Activated effector memory CD4-positive, alpha-beta T cell treated with anti-CD3 and anti-CD28 coated beads, Interleukin-2, amount 50 U/mL, for 16 hours (primary cell): ENCODE data around the gene AACS.
A peak's percentile ranks its signal among the peaks of the same experiment; 100 is the strongest.
"Not testable (repeated sequence)": the region's sequence is repeated elsewhere in the genome, so short reads cannot be mapped to it uniquely, and the experiment has no call there.

ENCODE experiments used
- DNase-seq: peaks from one replicate; pipeline ENCODE4 v3.0.0-alpha.2; 2020

The AACS gene, protein sequence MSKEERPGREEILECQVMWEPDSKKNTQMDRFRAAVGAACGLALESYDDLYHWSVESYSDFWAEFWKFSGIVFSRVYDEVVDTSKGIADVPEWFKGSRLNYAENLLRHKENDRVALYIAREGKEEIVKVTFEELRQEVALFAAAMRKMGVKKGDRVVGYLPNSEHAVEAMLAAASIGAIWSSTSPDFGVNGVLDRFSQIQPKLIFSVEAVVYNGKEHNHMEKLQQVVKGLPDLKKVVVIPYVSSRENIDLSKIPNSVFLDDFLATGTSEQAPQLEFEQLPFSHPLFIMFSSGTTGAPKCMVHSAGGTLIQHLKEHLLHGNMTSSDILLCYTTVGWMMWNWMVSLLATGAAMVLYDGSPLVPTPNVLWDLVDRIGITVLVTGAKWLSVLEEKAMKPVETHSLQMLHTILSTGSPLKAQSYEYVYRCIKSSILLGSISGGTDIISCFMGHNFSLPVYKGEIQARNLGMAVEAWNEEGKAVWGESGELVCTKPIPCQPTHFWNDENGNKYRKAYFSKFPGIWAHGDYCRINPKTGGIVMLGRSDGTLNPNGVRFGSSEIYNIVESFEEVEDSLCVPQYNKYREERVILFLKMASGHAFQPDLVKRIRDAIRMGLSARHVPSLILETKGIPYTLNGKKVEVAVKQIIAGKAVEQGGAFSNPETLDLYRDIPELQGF

DNA sequence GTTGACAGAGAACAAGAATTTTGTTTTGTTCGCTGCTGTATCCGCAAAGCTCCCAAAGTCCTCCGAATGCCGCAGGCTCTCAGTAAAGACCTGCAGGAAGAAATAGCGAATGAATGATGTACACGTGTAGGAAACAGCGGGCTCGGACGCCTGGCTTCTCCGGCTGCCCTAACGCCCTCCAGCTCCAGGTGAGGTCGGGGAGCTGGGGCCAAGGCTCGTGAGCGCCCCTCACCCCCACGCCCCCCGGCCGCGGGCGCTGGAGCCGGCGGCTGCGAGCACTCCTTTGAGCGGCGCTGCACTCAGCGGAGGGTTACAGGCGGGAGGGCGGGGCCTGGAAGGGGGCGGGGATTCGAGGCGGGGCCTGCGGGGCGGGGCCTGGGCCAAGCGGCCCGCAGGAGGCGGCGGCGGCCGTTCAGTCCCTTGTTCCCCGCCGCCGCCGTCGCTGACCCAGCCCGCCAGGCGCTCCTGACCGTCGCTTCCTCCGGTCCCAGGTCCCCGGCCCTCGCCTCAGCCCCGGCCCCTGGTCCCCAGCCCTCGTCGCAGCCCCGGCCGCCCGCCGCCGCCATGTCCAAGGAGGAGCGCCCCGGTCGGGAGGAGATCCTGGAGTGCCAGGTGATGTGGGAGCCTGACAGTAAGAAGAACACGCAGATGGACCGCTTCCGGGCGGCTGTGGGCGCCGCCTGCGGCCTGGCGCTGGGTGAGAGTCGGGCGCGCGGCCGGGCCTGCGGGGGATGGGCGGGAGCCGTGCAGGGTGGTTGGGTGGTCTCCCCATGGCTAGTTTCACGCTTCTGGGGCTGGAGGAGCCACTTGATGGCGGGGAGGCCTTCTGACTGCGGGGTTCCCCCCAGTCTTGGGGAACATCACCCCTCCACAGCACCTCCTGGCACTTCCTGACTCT is at the start of gene AACS:
TSS of gene AACS (plus strand) at position 415 of the 898 bp plus-strand sequence. CDS start at position 565, 150 bp downstream.
- peak; percentile 90 for DNase-seq

DNA sequence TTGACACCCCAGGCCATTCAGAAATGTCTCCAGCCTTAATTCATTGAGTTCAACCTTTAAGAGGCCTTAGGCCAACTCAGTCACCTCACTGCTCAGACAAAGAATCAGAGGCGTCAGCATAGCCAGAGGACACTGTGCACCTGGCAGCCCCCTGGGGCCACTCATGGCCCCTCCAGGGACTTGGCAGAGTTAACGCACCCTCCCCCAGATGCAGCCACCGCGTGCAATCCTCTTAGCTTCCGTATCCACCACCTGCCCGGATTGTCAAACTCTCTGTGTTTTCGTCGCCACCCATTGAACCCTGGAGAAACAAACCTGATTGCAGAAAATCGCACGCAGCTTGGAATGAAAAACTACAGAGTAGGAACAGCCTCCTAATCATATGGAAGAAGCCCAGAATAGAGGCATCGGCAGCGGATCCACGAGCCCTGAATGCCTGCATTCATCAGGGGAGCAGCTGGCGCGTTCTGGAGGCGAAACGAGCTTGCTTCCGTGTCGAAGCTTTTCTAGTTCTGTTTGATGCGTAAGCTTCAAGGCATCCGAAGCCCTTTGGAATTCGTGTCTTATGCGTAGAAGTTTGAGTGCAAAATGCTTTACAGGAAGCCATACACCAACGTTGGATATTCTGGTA is 49.4 kb upstream of the AACS start:
- DNase-seq, result no peak

DNA sequence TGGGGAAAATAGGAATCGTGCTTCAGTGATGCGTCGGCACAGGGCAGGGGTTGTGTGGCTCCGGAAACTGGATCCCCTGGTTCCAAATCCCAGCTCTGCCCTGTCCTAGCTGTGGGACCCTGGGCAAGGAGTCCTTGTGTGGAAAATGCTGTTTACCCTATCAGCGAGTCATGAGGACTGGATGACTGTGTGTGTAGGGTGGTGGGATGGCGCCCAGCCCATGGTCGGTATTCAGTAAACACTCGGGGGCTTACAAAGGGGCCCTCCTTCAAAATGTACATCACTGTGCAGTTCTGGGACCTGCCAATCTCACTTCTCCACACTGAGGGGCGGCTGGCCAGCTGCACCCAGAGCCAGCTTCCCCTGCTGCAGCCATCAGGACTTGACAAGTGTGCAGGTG is 47.4 kb upstream of the AACS start:
- DNase-seq, result no peak

DNA sequence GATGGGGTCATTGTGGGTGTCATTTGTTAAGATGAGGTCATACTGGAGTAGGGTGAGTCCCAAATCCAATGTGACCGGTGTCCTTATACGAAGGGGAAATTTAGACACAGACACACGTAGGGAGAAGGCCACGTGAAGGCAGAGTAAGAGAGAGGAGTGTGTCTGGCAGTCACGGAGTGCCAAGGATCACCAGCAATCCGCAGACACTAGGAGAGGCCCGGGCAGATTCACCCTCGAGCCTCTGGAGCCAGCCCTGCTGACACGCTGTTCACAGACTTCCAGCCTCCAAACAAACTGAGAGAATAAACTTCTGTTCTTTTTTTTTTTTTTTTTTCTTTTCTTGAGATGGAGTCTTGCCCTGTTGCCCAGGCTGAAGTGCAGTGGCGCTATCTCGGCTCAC is 46.9 kb upstream of the AACS start:
- no peak for DNase-seq

DNA sequence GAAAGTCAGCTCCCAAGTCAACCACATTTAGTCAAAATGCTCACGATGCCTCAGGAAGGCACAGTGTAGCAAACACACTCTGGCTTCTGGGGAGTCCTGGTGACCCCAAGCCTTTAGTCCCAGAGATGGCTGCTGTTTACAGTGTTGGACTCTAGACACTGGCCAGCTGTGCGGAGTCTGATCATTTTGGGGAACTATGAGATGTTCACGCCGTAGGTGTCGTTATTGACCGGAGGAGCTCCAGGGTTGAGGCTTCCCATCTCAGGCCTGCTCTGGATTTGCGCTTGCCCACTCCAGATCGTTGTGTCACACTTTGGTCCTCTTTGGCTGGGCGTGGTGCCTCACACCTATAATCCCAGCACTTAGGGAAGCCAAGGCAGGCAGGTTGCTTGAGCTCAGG is 44.1 kb upstream of the AACS start:
- peak; percentile 33 for DNase-seq

DNA sequence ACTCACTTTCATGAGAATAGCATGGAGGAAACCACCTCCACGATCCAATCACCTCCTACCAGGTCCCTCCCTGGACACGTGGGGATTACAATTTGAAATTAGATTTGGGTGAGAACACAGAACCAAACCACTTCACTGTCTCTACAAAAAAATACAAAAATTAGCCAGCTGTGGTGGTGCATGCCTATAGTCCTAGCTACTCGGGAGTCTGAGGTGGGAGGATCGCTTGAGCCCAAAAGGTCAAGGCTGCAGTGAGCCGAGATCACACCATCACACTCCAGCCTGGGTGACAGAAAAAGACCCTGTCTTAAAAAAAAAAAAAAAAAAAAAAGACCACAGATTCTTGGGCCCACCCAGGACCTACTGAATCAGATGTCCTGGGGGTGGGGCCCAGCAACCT is 43.5 kb upstream of the AACS start:
- DNase-seq, result no peak

DNA sequence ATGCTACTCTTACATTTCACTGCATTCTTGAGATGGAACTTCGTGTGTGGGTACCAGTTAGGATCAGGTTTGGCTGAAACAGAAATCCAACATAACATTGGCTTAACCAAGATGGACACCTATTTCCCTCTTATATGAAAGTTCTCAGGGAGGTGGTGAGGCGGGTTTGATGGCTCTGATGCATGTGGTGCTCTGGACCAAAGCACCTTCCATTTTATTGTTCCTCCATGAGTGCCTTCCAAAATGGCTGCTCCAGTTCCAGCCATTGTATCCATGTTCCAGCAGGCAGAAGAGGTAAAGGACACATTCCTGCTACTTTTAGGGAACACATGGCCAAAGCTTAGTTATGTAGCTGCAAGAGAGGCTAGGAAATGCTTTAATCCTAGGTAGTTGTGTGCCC is 42.2 kb upstream of the AACS start:
- DNase-seq, result no peak

DNA sequence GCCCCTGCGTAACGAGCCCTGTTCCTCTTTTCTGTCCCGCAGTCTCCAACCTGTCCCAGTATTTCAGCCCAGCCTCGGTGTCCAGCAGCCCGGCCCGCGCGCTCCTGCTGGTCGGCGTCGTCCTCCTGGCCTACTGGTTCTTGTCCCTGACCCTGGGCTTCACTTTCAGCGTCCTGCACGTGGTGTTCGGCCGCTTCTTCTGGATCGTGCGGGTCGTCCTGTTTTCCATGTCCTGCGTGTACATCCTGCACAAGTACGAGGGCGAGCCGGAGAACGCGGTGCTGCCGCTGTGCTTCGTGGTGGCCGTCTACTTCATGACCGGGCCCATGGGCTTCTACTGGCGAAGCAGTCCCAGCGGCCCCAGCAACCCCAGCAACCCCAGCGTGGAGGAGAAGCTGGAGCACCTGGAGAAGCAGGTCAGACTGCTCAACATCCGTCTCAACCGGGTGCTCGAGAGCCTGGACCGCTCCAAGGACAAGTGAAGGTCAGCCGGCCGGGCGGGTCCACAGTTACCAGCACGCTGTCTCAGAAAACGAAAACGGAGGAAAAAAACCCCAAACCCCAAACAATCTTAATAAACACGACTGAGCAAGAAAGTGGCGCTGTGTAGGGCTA is 40.2 kb upstream of the AACS start:
- DNase-seq, result no peak

DNA sequence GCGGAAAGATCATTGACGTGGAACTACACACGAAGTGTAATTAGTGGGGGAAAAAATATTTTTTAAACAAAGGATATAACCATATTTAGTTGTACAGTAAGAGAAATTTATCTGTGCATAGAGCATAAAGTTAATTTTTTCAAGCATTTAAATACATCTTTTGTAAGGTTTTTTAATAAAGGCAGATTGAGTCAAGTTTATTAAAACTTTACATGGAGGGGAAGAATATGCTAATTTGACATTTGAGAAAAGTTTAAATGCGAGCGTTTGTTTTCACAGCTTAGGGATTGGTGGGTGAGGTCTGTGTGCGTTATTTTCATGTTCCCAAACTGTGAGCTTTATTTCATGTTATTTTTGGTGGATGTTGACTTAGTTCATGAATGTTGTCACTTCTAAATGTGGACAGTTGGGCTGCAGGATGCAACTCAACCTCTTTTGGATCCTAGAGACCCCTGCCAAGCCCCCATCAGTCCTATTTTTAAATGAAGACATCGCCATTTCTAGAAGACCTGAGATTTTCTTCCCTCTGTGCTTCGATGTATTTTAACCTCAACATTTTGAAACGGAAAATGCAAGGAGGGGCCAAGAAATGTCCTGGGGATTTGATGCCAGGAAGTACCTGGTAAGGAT is 39.5 kb upstream of the AACS start:
- DNase-seq, result no peak

DNA sequence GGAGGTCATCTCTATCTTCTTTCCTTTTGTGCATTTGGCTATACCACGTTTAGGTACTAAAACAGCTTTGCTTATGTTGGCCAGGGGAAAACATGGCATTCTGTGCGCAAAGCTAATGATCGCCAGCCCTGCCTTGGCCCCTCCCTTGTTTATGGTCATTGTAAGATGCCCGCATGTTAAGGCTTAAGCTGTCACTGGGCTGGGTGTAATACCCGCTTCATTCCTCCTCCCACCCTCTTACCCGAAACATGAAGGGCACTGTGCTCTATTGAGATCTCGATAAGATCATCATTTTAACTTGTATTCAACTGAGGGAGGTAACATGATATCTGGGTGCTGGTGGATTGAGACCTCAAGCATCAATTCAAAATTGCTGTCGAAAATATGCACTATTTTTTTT is 37.1 kb upstream of the AACS start:
- no peak for DNase-seq

DNA sequence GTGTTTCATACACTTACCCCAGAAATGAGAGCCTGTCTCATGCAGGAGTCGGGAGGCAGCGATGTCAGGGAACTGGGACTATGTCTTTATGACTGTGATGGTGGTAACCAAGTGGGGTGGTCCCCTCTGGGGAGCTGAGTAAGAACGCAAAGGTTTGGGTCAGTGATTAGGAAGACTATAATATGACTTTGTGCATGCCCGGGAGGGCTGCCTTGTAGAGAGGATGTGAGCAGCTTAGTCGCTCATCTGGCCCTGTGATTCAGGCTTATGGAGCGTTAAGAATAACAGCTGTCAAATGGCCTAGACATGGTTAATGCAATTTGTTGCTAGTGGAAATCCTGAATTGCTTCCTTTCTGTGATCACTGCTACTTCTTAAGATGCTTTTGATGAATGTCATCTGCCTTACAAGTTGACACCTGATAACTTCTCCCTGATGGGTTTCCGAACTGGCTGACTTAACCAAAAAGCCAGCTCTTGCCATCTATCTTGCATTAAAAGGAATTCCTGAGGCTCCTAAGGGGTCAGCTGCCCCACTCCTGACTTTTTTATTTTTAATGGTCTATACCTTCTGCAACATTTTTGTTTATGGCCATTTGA is 35.4 kb upstream of the AACS start:
- DNase-seq, result no peak

DNA sequence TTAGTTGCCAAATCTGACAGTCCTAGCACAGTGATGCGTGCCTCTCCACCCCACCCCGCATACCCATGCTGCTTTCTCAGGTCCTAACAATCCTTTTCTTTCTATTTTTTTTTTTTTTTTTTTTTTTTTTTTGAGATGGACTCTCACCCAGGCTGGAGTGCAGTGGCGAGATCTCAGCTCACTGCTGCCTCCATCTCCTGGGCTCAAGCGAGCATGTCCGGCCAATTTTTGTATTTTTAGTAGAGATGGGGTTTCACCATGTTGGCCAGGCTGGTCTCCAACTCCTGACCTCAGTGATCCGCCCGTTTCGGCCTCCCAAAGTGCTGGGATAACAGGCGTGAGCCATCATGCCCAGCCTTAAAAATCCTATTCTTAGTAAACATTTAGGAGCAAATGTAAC is 33.8 kb upstream of the AACS start:
- not testable (repeated sequence) for DNase-seq

DNA sequence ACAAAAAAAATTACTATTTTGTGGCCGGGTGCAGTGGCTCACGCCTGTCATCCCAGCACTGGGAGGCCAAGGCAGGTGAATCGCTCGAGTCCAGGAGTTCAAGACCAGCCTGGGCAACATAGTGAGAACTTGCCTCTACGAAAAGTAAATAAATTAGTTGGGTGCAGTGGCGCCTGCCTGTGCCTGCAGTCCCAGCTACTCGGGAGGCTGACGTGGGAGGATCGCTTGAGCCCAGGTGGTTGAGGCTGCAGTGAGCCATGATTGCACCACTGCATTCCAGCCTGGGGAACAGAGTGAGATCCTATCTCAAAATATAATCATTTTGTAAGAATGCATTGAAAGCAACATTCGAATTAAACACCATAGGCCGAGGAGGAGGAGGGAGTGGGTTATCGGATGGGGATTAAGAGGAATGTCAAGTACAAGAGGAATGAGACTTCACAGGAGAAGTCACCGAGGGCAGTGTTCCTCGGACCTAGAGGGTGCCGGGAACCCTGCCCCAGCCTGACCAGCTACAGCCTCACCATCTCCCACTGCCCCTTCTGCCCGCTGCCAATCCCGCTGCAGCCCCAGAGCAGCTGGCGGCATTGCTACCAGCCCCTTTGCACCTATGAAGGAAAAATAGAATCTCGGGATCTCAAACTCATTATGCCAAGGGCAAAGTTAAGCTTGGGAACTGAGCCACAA is 32.6 kb upstream of the AACS start:
- no peak for DNase-seq

DNA sequence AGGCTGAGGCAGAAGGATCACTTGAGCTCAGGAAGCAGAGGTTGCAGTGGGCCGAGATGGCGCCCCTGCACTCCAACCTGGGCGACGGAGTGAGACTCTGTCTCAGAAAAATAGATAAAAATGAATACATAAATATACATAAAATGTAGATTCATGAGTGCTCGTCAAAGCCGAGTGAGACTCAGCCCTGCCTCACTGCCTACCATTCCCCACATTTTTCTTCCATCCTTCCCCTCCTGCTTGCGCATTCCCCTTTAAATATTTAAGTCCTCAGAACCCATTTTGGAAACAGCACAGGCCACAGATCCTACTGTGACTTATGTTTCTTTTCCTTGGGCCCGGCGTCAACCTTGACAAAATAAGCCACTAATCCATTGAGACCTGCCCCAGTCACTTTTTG is 31.9 kb upstream of the AACS start:
- DNase-seq, result no peak

DNA sequence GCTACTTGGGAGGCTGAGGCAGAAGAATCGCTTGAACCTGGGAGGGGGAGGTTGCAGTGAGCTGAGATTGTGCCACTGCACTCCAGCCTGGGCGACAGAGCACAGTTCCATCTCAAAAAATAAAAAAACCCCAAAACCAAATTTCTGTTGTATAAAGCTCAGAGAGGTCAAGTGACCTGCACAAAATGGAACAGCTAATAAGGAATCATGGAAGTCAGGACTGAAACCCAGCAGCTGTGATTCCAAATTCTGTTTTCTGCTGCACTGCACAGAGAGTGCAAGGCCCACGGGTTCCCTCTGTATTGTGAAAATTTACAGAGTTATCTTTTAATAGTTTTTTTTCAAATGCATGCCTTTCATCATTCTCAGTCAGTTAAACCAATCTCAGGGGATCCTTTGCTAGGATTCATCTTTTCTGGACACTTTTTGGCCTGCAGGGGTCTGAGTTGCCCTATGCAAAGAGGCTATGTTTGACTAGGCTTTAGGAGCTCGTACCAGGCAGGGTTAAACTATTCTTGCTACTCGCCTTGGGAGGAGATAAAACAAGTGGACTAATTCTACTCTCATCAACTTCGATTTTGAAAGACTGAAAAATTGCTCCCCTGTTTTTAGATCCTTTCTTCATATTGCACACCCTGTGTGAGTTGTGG is 26.1 kb upstream of the AACS start:
- no peak for DNase-seq

DNA sequence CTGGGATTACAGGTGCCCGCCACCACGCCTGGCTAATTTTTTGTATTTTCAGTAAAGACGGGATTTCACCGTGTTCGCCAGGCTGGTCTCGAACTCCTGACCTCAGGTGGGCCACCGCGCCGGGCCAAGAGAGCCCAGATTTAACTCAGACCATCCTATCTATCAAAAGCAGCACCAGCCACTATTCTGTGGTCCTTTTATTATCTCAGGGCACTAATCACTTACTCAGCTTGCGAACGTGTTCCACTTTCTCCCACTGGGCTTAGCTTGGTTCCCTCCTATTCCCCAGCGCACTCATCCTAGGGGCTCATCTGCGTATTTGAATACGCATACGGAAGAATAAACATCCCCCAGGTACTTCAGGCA is 16.2 kb upstream of the AACS start:
- DNase-seq, result no peak

DNA sequence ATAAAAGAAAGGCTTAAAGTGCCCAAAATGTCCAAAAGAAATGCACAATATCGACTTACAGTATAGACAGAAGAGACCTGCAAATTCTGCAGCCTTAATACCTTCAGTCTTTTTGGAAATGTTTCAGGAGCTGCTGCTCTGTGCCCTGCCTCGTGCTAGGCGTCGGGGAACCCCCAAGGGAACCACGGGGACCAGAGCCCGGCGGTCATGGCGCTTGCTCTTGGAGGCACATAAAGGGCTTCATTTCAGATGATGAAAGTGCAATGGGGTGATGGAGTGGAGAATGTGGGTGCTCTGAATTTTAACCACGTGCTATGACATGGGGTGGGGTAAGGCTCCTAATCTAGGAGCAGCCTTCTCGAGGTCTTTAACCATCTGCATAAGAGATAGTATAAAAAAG is 14.8 kb upstream of the AACS start:
- DNase-seq, result no peak

DNA sequence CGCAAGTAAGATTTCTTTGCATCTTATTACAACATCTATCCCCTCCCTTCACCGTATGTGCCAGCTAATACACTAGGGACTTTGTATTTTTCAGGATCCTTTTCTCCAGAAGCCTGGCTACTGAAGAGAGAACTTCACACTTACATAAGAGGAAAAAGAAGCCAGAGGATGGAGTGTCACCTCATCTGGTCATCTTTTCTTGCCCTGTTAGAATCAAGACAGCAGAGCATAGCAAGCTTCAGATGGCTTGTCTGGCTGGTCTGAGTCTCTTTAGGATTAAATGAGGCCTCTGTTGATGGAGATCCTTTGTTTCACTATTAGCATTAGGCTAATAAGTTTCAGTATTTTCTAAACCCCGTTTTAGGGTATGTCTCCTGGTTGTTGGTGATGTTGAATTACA is 14.4 kb upstream of the AACS start:
- no peak for DNase-seq

DNA sequence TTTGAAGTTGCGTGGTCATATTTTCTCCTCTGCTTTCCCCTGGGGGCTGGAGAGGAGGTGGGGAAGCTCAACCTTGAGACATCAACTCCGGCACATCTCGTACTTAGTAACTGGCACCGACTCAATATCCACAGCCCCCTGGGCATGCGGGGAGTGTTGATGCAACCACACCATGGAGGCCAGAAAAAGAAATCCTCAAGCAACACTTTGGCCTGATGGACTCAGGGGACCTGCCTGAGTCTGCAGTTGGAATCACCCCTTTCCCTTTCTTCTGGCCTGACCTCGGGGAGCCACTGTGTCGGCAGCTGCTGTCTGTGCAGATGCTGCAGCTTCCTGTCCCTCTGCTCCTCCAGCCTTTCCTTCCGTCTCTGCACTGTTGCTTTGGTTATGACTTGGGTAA is 11.4 kb upstream of the AACS start:
- no peak for DNase-seq

DNA sequence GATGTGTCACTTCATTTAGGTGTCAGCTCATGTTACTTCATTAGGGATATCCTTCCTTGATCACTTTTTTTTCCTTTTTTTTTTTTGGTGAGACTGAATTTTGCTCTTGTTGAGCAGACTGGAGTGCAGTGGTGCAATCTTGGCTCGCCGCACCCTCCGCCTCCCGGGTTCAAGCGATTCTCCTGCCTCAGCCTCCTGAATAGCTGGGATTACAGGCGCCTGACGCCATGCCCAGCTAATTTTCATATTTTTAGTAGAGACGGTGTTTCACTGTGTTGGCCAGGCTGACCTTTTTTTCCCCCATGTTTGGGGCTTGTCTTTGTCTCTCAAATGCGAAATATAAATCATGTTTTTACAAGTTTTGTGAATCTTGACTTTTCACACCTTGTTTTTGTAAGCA is 9.6 kb upstream of the AACS start:
- DNase-seq, result no peak

DNA sequence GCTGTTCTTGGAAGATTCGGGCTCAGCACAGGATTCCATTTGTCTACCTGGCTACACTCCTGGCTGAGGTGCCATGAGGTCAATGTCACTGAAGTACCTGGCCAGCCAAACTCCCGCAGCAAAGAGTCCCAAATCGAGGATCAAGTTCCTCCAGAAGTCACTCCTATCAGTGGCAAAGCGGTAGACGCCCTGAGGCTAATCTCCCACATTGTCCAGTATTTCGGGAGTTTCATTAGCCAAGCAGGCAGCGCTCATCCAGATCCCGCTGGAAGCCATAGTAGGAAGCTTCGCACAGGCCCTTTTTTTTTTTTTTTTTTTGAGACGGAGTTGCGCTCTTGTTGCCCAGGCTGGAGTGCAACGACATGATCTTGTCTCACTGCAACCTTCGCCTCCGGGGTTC is 8.9 kb upstream of the AACS start:
- DNase-seq, result no peak
